Activated T-cell treated with anti-CD3 and anti-CD28 coated beads, Interleukin-2, amount 50 U/mL, for 1 hour (primary cell): ENCODE data around the gene FOXJ1.

ENCODE experiments used
- DNase-seq: peaks from one replicate; pipeline ENCODE4 v3.0.0-alpha.2; 2020

FOXJ1 gene

GRCh38 chr17:76139801-76140660, 1.0 kb downstream of the FOXJ1 start:
- peak; percentile 63 for DNase-seq

DNA sequence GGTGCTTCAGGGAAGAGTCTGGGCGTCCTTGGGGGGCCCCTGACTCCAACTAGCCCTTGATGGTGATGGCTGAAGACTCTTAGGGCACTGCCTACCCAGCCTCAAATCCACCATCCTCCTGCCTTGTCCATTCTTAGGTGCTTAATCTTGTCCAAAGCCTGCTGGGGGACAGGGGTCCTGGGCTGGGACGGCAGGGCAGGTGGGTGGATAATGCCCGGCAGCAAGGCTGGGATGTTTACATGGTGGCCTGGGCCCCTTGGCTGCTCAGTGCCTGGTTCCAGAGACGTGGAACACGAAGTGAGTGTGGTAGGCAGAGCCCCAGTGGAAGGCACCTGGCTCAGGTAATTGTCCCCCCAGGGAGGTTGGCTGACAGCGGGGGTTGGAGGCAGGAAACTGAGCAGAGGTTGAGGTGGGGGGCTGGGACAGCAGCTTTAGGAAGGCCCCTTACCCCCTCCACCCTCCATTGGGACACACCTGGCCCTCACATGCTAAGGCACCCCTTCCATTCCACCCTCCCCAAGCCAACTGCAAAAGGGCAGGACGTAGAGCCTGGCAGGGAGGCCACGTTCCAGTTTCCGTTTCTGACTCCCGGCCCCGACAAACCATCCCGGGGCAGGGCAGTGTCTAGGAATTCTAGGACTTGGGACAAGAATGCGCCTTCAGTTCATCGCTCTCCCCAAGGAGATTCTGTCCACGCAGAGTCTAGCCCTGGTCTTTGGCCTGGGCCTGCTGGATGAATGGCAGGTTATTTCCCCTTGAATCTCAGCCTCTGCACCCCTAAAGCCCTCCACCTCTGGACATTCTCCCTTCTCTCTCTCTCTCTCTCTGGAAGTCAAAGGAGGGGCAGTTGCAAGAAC, 1.9 kb downstream of the FOXJ1 start:
- no peak for DNase-seq

GRCh38 chr17:76138234-76138895, 2.7 kb downstream of the FOXJ1 start:
- DNase-seq: no peak

DNA sequence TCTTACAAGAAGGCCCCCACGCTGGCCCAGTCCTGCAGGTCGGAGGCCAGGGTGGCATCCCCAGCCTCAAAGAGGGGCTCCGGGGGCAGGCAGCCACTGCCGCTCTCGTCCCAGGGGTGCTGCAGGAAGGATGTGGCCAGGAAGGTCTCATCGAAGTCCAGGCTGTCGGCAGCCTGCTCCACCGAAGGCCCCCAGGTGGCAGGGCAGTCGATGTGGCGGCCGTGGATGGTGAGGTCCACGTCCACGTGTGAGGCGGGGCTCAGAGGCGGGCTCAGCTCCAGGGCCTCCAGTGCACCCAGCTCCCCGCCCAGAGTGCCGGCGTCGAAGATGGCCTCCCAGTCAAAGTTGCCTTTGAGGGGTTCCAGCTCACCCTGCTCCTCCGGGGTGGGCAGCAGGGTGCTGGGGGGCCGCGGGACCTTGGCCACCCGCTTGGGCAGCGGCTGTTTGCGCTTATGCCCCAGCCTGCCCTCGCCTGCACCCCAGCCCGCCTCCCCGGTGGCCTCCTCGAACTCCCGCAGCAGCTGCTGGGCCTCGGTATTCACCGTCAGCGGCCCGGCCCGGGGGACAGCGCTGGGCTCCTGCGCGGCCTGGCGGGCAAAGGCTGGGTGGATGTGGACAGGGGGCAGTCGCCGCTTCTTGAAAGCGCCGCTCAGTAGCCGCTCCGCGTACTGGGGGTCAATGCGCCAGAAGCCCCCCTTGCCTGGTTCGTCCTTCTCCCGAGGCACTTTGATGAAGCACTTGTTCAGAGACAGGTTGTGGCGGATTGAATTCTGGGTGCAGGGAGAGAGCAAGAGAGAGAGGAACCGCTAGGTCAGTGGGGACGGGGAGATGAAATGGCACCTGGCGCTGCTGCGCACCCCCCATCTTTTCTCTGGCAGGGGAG, 3.5 kb downstream of the FOXJ1 start:
- no peak for DNase-seq

DNA sequence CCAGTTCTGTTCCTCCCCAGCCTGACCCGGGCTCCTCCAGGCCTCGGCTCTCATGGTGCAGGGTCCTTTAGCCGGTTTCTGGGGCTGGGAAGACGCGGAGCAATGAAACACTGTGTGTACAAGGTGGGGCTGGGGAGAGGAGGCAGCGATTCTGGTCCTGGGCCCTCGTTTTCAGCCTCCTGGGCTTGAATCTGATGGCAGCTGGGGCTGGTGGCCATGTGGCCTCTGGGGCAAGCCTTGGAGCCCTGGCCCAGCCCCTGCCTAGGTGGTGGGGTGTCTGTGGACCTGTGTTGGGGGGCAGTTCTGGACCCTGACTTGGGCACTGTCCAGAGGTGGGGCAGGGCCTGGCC, 4.1 kb downstream of the FOXJ1 start:
- no peak for DNase-seq

- no peak for DNase-seq
Observed at GRCh38 chr17:76136276-76137000, 4.6 kb downstream of the FOXJ1 start.

- DNase-seq: no peak
Observed at GRCh38 chr17:76135810-76136188, 5.2 kb downstream of the FOXJ1 start.

DNA sequence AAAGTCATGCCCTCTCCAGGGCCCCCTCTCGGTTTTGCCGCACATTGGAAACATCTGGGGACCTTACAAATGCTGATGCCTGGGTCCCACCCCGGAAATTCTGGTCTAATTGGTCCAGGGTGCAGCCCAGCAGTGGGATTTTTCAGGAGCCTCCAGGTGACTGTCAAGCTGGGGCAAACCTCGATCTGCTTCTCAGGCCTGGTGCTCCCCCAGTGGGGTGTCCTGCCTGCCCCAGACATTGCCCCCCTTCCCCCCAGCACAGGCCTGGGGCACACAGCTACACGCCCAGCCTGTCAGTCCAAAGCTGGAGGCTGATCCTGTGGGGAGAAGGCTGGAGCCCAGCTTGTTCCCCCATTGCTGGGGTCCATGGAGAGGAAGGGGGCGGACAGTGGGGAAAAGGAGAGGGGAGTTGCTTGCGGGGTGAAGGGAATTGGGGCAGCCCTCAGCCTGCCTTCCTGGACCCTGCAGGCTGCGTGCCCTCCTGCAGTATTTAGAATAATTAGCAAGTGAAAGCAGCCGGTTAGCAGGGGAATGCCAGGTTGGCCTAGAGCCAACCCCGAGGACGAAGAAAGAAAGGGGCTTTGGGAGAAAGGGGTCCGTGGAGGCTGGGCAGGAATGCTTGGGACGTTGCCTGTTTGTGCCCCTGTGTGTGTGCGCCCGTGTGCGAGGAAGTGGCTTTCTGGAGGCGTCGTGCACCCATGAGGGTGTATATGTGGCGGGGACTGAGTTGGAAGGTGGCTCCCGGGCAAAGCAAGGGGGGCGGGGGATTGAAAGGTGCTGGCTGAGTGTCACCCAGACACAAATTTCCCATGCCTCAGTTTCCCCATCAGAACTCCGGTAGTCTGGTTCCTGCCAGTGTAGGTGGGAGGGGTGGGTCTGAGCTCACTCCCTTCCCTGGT, 5.9 kb downstream of the FOXJ1 start:
- DNase-seq: no peak

DNA sequence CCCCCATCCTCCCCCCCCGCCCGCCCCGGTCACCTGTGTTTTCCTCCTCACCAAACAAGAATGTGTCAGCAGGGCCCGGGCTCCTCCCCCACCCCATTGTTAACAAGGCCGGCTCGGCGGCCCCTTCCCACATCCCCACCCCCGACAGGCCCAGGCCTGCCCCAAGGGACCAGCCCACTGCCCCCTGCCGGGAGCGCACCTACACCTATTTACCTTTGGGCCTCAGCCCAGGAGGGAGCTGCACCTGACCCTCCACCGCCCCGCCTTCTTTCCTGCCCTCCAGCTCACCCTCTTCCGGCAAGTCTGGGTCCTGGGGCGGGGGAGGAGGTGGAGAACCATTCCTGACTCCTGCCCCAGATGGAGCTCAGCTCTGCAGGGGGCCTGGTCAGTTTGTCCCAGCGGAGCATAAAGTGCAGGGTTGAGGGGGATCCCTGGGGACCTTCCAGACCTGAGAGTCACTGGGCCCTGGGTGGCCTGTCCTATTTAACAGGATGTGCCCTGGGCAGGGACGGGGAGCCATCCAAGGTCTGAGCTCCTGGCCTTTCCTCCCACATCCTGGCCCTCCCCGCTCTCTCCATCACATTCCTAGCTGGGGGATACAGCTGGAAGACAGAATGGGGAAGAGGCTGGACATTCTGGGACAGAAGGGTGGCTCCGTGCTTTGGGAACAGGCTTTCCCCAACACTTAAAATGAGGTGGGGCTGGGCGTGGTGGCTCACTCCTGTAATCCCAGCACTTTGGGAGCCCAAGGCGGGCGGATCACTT, 8.3 kb downstream of the FOXJ1 start:
- no peak for DNase-seq

- no peak for DNase-seq
Observed at GRCh38 chr17:76131692-76132573, 9.1 kb downstream of the FOXJ1 start.

DNA sequence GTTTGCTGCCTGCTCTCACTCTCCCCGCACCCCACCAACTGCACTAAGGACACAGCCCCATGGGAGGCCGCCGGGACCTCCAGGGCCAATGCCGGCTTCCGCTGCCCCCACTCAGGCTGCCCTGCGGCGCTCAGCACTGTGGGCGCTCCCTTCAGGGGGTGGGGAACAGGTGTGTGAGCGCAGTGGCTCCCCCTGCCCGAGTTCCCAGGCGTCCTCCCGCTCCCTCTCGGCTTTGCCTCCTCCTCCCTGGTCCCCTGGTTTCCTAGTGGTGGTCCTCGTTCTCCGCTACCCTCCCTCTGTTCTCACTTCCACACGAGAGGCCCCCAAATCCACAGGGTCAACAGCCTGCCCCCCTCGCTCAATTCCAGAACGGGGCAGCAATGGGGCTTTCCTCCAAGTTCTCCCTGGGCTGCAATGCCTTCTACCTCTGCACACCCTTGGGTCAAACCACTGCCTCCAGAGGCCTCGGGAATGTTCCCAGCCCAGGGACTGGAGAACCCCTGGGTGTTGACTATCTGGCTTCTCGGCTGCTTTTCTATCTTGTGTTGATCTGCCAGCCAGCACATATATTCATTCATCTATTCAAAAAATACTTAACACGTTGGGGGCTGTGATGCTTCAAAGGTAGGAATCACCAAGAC, 9.9 kb downstream of the FOXJ1 start:
- no peak for DNase-seq

DNA sequence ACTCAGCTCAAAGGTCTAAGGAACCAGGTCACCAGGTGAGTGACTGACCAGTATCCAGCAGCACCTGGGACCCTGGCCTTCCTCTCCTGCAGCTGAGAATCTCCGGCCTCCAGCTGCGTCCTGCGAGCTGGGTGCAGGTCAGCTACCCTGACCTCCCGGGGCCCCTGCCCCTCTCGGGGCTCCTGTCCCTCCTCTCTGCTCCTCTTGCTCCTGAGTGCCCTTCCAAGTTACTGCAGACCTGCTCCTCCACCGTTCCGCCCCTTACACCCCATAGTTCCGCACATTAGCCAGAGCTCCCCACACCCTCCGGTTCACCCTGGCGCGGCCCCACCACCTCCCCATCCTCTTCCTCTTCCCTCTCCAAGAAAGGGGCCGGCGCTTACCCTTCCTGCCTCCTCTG, 10.6 kb downstream of the FOXJ1 start:
- no peak for DNase-seq

DNA sequence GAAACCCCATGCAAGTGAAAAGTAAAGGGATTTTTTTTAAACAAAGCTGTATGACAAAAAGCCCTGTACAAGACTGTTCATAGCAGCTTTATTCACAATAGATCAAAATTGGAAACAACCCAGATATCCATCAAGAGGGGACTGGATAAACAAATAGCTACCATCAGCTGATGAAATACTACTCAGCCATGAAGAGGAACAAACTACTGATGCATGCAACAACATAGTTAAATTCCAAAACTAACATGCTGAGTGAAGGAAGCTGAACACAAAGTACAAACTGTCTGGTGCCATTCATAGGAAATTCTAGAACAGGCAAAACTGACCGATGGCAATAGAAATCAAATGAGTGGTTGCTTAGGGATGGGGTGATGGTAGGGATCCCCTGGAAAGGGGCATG, 15.1 kb downstream of the FOXJ1 start:
- DNase-seq: no peak

DNA sequence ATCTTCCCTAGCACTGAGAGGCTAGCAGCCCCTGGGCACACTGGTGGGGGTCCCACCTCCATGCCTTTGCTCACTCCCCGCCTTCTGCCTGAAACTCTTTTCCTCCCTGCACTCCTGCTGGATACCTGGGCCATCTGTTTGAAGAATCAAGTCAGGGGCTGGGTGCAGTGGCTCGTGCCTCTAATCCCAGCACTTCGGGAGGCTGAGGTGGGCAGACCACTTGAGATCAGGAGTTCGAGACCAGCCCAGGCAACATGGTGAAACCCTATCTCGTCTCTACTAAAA, 15.7 kb downstream of the FOXJ1 start:
- no peak for DNase-seq

DNA sequence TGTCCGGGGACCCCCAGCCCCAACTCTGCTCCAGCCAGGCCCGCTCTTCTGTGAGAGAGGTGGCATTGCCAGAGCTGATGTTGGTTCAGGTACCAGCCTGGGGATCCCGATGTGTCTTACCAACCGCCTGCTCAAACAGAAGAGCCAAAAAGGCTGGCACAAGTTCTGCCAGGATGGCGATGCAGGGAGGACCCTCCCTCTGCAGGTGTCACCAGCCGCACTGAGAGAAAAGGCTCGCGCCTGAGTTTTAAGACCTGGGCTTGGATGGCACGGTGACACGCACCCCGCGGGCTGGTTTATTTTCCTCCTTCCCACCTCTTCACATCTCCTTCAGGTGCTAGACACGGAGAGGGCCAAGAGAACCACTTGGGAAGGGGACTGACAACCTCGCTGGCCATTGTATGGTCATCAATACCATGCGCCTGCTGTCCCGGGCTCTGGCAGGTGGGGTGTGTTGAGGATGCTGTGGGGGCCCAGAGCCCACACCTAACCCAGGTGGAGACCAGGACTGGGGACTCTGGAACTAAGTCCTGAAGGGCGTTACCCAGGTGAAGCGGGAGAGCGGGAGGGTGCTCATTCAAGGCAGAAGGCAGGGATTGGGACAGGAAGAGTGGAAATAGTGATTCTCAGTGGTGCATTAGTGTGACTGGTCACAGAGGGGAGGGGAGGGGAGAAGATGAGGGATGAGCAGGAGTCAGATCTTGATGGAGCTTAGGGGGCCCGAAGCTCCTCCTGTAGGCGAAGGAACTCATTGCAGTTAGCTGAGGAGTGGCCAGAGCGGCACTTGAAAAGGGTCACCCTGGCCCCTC, 16.3 kb downstream of the FOXJ1 start:
- no peak for DNase-seq

DNA sequence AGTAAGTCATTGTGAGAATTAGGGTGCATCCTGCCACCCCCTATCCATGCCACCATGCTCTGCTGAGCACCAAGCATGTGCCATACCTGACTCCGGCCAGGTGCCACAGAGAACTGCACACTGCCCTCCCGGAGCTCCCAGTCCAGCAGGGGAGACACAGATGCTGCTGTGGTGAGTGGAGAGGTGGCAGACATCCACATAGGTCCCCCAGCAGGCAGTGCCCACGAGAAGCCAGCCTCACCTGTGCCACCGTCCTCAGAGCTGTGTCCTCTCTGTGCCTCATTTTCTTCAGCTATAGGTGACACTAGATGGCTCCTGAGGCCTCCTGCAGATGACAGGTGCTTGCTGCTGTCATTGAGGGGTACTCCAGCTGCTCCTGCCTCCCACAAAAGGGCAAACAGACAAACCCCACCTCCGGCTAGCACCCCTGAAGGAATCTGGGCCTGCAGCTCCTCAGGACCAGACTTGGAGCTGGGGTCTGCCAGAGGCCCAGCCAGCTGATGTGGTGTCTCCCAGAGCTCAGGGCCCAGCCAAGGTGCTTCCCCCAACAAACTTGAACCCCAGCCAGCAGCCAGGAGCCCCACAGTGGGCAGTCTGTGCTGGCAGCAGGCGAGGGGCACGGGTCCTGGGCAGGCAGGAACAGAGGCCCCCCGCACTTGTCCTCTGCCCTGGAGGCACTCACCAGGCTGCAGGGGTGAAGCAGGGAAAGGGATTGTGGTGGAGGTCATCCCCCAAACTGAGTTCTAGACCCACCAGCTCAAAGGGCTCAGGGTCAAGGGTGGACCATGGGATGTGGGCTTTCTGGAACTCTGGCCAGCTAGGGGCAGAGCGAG, 17.1 kb downstream of the FOXJ1 start:
- no peak for DNase-seq

GRCh38 chr17:76123191-76123499, 17.9 kb downstream of the FOXJ1 start:
- no peak for DNase-seq
